Fibroblast of lung (primary cell): ENCODE data around the gene FKBP15.

ENCODE experiments used
- CTCF ChIP-seq, 2 donors: IDR thresholded peaks in 1 of 2; conservative IDR thresholded peaks in 1 of 2; 1 replicate in 1 of 2; 2 replicates in 1 of 2; pipeline ENCODE4 v1.5.1; 2011 to 2012; ENCODE audit warnings: low read length in 2 of 2, control low read depth in 1 of 2, inconsistent platforms in 1 of 2, low read depth in 1 of 2, mild to moderate bottlenecking in 1 of 2
- EZH2 ChIP-seq: IDR thresholded peaks from 2 replicates; pipeline ENCODE4 v1.5.1; 2012; ENCODE audit warnings: low read length, control low read depth, mild to moderate bottlenecking; ENCODE audit errors: missing control alignments

DNA sequence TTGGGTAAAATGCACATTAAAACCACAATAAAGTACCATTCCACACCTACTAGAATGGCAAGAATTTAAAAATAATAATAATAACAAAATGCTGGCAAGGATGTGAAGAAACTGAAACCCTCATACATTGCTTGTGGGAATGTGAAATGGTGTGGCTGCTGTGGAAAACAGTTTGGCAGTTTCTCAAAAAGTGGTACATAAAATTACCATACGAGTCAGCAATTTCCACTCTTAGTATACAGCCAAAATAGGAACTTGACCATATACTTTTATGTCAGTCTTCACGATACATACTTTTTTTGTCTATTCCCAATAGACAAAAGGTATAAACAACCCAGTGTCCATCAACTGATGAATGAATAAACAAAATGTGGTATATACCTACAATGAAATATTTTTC is 15.6 kb downstream of the FKBP15 start:
- no peak for TF ChIP-seq CTCF (conservative IDR thresholded peaks at IDR 0.05 in 1 of 2, IDR thresholded peaks at IDR 0.05 in 1 of 2; ENCODE audit: low read depth in 1 of 2, low read length in 2 of 2)
- no peak for TF ChIP-seq EZH2
